ENCODE measurements around the gene SELENOS. TPM values are rescaled to one million over a fixed set of nuclear protein-coding genes. Genes with fewer than 3 reads are reported as not detected.

The SELENOS gene
- total and polyA plus RNA-seq, 2 donors (not counting 3 experiments of a cell fraction or from before 2014, with no cell fraction given): 70.4 to 101 TPM

DNA sequence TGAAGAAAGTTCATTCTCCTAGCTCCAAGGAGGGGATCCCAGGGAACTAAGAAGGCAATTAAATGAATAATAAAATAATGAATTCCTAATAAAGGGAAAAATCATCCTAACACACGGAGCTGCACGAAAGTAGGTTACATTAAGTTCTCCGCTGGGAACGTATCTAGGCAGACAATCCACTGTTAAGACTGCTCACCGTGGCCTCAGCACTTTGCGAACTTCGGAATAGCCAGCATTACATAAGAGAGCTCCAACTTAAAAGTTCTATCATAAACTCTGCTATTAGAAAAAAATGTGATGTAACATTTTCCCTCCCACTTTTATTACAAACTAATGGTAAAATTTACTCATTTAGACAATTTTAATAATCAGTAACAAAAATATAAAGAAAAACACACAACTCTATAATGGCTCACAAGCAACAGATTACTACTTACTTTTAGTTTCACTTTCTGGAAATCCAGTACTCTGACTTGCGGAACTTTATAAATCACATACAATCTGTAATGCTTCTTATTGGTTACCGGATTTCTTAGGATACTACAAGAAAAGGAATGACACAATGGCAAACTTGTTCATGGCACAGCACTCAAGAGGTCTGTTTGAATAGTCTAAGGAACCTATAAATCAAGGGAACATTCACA, 9.3 kb upstream of the SELENOS start:
- no peak overlapping the region for H3K4me2 ChIP-seq (ENCODE audit: insufficient read depth, low read length)
- peaks cover 42% of the 10 kb centered on the region for H3K79me2 ChIP-seq (ENCODE audit: control insufficient read depth, insufficient read depth, low read length)
- H3K36me3 ChIP-seq (ENCODE audit: control insufficient read depth in 2 of 2, extremely low read depth in 1 of 2, insufficient read depth in 2 of 2, low read length in 2 of 2): peaks cover 14 to 16% of the 10 kb centered on the region in 2 experiments
- H3K9ac ChIP-seq (replicated peaks; ENCODE audit: extremely low read depth, insufficient read depth, low read length): no peak overlapping the region
- intact Hi-C loops (cut with micrococcal nuclease): no loop called here
- H3K4me1 ChIP-seq (ENCODE audit: control insufficient read depth, extremely low read depth, insufficient read depth, low read length): no peaks in the 10 kb centered on the region
- DNase-seq (ENCODE audit: low read depth, low spot score): no peak
- ChIA-PET POLR2A (no interaction called here), CTCF (interaction anchor here (1.5 kb wide), 1 partner anchor 355 kb away, joined by 3 read pairs; no protein-coding TSS in a partner anchor)
- H3K9me1 ChIP-seq (replicated peaks; ENCODE audit: control insufficient read depth, extremely low read depth, insufficient read depth, low read length): no peaks in the 10 kb centered on the region
- H3K4me3 ChIP-seq (replicated peaks in 1 of 3; ENCODE audit: insufficient read depth in 1 of 3, low read depth in 1 of 3, low read length in 3 of 3): no peak overlapping the region
- H4K20me1 ChIP-seq (replicated peaks; ENCODE audit: control insufficient read depth, extremely low read depth, insufficient read depth, low read length): peaks cover 5% of the 10 kb centered on the region
- H3K27ac ChIP-seq (ENCODE audit: insufficient read depth, low read depth, low read length): no peak overlapping the region
- FAIRE-seq: no peak
- H3K27me3 ChIP-seq (ENCODE audit: control insufficient read depth in 2 of 2, insufficient read depth in 2 of 2, low read length in 2 of 2): no peaks in the 10 kb centered on the region
- TF ChIP-seq MYC (IDR thresholded peaks at IDR 0.05; ENCODE audit: low read depth, low read length) (no peak), GATA2 (IDR thresholded peaks at IDR 0.05; ENCODE audit: insufficient read depth, insufficient read length, low read depth, low read length) (no peak), POLR2A (IDR thresholded peaks at IDR 0.05; ENCODE audit: low read depth, low read length) (no peak), JUN (IDR thresholded peaks at IDR 0.05; ENCODE audit: borderline replicate concordance, insufficient read depth, insufficient read length, low read depth) (no peak), POLR2AphosphoS5 (IDR thresholded peaks at IDR 0.05; ENCODE audit: insufficient read depth, low read depth, low read length) (no peak), EZH2 (IDR thresholded peaks at IDR 0.05; ENCODE audit: borderline replicate concordance, low read depth, low read length, severe bottlenecking) (no peak), FOS (IDR thresholded peaks at IDR 0.05; ENCODE audit: borderline replicate concordance, insufficient read depth, low read length) (no peak)
- TF ChIP-seq, protein P1, sequence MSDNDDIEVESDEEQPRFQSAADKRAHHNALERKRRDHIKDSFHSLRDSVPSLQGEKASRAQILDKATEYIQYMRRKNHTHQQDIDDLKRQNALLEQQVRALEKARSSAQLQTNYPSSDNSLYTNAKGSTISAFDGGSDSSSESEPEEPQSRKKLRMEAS (IDR thresholded peaks at IDR 0.05; ENCODE audit: insufficient read depth, insufficient read length): no peak
- TF ChIP-seq, protein P2, sequence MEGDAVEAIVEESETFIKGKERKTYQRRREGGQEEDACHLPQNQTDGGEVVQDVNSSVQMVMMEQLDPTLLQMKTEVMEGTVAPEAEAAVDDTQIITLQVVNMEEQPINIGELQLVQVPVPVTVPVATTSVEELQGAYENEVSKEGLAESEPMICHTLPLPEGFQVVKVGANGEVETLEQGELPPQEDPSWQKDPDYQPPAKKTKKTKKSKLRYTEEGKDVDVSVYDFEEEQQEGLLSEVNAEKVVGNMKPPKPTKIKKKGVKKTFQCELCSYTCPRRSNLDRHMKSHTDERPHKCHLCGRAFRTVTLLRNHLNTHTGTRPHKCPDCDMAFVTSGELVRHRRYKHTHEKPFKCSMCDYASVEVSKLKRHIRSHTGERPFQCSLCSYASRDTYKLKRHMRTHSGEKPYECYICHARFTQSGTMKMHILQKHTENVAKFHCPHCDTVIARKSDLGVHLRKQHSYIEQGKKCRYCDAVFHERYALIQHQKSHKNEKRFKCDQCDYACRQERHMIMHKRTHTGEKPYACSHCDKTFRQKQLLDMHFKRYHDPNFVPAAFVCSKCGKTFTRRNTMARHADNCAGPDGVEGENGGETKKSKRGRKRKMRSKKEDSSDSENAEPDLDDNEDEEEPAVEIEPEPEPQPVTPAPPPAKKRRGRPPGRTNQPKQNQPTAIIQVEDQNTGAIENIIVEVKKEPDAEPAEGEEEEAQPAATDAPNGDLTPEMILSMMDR (IDR thresholded peaks at IDR 0.05; ENCODE audit: extremely low read depth in 1 of 2, insufficient read depth in 1 of 2, low read depth in 1 of 2, low read length in 2 of 2): no peak
- no peak overlapping the region for H2AFZ ChIP-seq (ENCODE audit: low read depth, low read length)
- dilution Hi-C loops (cut with MboI; ENCODE audit: extremely low pct_ligation_motif_present, low sequenced_read_pairs): no loop called here
- H3K9me3 ChIP-seq (replicated peaks; ENCODE audit: control insufficient read depth, insufficient read depth, low read length): no peaks in the 10 kb centered on the region
- no TSS peak for BruUV-seq (replicated peaks)
